Measurements from ENCODE around the gene NT5C3A. TPM values are rescaled to one million over a fixed set of nuclear protein-coding genes. Genes with fewer than 3 reads are reported as not detected.

Gene NT5C3A
- total RNA-seq, 1 donor from 2014 or later, result 31.9 TPM

DNA sequence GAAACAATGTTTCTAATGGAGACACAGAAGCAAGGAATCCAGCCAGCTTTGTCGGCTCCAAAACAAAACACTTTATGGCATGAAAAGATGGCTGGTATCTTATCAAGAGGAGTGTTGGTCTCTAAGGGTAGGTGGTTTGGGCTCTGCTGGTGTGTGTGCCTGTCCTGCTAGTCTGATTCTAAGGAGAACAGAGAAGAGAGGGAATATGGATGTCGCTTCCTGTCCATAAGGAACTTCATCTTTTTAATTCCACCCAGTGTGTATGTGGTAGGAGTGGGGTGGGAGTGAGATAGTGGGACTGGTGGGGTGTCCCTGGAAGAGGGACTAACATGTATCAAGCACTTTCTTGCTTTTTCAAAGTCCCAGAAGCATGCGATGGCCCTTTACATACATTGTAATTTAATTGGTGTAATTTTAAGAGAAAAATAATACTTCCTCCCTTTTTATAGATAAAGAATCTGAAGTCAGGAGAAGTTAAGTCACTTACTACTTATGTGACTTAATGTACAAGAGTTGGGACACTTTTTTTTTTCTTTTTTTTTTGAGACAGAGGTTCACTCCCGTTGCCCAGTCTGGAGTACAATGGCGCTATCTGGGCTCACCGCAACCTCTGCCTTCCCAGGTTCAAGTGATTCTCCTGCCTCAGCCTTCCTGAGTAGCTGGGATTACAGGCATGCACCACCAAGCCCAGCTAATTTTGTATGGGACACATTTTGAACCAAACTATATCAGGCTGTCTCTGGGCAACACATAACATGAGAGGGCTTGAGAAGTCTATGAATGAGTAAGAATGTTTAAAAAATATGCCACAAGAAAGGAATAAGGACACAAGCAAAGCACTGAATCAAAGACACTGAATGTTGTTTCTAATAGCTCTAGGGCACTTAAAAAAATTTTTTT is 18.8 kb downstream of the NT5C3A start:
- H3K36me3 Mint-ChIP-seq (ENCODE audit: low read depth, unreplicated experiment), result no peaks in the 10 kb centered on the region
- TF ChIP-seq, protein P1, sequence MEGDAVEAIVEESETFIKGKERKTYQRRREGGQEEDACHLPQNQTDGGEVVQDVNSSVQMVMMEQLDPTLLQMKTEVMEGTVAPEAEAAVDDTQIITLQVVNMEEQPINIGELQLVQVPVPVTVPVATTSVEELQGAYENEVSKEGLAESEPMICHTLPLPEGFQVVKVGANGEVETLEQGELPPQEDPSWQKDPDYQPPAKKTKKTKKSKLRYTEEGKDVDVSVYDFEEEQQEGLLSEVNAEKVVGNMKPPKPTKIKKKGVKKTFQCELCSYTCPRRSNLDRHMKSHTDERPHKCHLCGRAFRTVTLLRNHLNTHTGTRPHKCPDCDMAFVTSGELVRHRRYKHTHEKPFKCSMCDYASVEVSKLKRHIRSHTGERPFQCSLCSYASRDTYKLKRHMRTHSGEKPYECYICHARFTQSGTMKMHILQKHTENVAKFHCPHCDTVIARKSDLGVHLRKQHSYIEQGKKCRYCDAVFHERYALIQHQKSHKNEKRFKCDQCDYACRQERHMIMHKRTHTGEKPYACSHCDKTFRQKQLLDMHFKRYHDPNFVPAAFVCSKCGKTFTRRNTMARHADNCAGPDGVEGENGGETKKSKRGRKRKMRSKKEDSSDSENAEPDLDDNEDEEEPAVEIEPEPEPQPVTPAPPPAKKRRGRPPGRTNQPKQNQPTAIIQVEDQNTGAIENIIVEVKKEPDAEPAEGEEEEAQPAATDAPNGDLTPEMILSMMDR (IDR thresholded peaks at IDR 0.05; ENCODE audit: unreplicated experiment), result no peak
- no peak for DNase-seq (ENCODE audit: low spot score)
- peak overlapping the region; percentile 10 for H3K27ac Mint-ChIP-seq (ENCODE audit: unreplicated experiment)
- no peaks in the 10 kb centered on the region for H3K27me3 Mint-ChIP-seq (ENCODE audit: unreplicated experiment)
- H3K4me3 Mint-ChIP-seq (ENCODE audit: unreplicated experiment), result no peak overlapping the region
- peaks cover 17% of the 10 kb centered on the region for H3K4me1 Mint-ChIP-seq (ENCODE audit: unreplicated experiment)
- no peaks in the 10 kb centered on the region for H3K9me3 Mint-ChIP-seq (ENCODE audit: unreplicated experiment)

GRCh38 chr7:33041631-33042428 is 20.7 kb downstream of the NT5C3A start:
- Mint-ChIP-seq H3K27me3 (ENCODE audit: unreplicated experiment) (no peaks in the 10 kb centered on the region), H3K4me1 (ENCODE audit: unreplicated experiment) (peaks cover 17% of the 10 kb centered on the region), H3K4me3 (ENCODE audit: unreplicated experiment) (no peak overlapping the region), H3K9me3 (ENCODE audit: unreplicated experiment) (no peaks in the 10 kb centered on the region), H3K27ac (ENCODE audit: unreplicated experiment) (no peak overlapping the region), H3K36me3 (ENCODE audit: low read depth, unreplicated experiment) (no peaks in the 10 kb centered on the region)
- no peak for DNase-seq (ENCODE audit: low spot score)
- TF ChIP-seq, protein P1 (IDR thresholded peaks at IDR 0.05; ENCODE audit: unreplicated experiment), result no peak

- Mint-ChIP-seq H3K27me3 (ENCODE audit: unreplicated experiment) (no peaks in the 10 kb centered on the region), H3K4me3 (ENCODE audit: unreplicated experiment) (no peak overlapping the region), H3K27ac (ENCODE audit: unreplicated experiment) (no peak overlapping the region), H3K9me3 (ENCODE audit: unreplicated experiment) (no peaks in the 10 kb centered on the region), H3K36me3 (ENCODE audit: low read depth, unreplicated experiment) (no peaks in the 10 kb centered on the region), H3K4me1 (ENCODE audit: unreplicated experiment) (peaks cover 17% of the 10 kb centered on the region)
- TF ChIP-seq, protein P1 (IDR thresholded peaks at IDR 0.05; ENCODE audit: unreplicated experiment), result no peak
- no peak for DNase-seq (ENCODE audit: low spot score)
These were observed 21.6 kb downstream of the NT5C3A start for GRCh38 chr7:33040803-33041516.

DNA sequence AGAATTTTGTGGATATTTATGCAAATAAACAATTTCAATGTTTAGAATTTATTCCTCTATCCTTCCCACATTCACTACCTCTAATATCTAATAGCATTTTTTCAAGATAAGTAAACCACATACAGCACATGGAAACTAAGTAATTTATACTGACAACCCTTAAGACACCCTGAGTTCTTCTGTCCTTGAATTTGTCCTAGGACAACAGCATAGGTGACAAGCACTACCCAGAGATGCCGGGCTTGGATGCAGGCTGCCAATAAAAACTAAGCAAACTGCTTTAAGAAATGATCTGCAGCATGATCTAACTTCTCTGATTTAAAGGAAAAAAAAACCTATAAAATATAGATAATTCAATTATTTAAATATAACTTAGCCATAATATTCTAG is 22.7 kb downstream of the NT5C3A start:
- Mint-ChIP-seq H3K27me3 (ENCODE audit: unreplicated experiment) (no peaks in the 10 kb centered on the region), H3K4me1 (ENCODE audit: unreplicated experiment) (peaks cover 17% of the 10 kb centered on the region), H3K4me3 (ENCODE audit: unreplicated experiment) (no peak overlapping the region), H3K27ac (ENCODE audit: unreplicated experiment) (no peak overlapping the region), H3K9me3 (ENCODE audit: unreplicated experiment) (no peaks in the 10 kb centered on the region), H3K36me3 (ENCODE audit: low read depth, unreplicated experiment) (no peaks in the 10 kb centered on the region)
- TF ChIP-seq, protein P1 (IDR thresholded peaks at IDR 0.05; ENCODE audit: unreplicated experiment), result no peak
- no peak for DNase-seq (ENCODE audit: low spot score)

Data from endothelial cell (in vitro differentiated cells).